Upper lobe of right lung (tissue), 1 donor: ENCODE measurements around the gene SOAT1. TPM values are rescaled to one million over a fixed set of nuclear protein-coding genes. Genes with fewer than 3 reads are reported as not detected.
"Not testable (repeated sequence)": the region's sequence is repeated elsewhere in the genome, so short reads cannot be mapped to it uniquely, and the experiment has no call there.

Experiments
- ATAC-seq: fragments of 200-7000 bp; cut with Tn5 transposase; one replicate; pipeline ENCODE4 v1.9.1; 2020; ENCODE audit warnings: mild to moderate bottlenecking, moderate library complexity
- DNase-seq: peaks from one replicate; pipeline ENCODE4 v3.0.0-alpha.2; 2020
- H3K27ac ChIP-seq: fragments of 200-600 bp; one replicate; pipeline ENCODE4 v1.8.0; 2022
- H3K27me3 ChIP-seq: fragments of 200-600 bp; one replicate; pipeline ENCODE4 v1.8.0; 2022; ENCODE audit warnings: mild to moderate bottlenecking
- H3K36me3 ChIP-seq: fragments of 200-600 bp; one replicate; pipeline ENCODE4 v1.8.0; 2022
- H3K4me1 ChIP-seq: fragments of 200-600 bp; one replicate; pipeline ENCODE4 v1.8.0; 2022
- H3K4me3 ChIP-seq: fragments of 200-600 bp; one replicate; pipeline ENCODE4 v1.8.0; 2022; ENCODE audit warnings: mild to moderate bottlenecking
- H3K9me3 ChIP-seq: fragments of 200-600 bp; one replicate; pipeline ENCODE4 v1.8.0; 2022
- CTCF ChIP-seq: fragments of 200-600 bp; IDR thresholded peaks from one replicate; pipeline ENCODE4 v1.8.0; 2022; ENCODE audit warnings: antibody characterized with exemption
- intact Hi-C: fragments of 100-400 bp; cut with DNase I; formaldehyde crosslinking; loops from one replicate; pipeline ENCODE4 v1.11.0; 2022
- total RNA-seq: library from RNA; stranded (reverse); fragmentation: NEBNext Ultra II Directional; extraction: Animal tissue kit (Norgen Biotek cat#: 25700); gene quantifications from one replicate; pipeline ENCODE4 v1.2.1, GENCODE V29; 2021
- donor health status: DM: no; HTN: yes; CAD: no; lungs with severe emphysema.

Gene SOAT1
- total RNA-seq, 1 donor from 2014 or later, result 116 TPM

DNA sequence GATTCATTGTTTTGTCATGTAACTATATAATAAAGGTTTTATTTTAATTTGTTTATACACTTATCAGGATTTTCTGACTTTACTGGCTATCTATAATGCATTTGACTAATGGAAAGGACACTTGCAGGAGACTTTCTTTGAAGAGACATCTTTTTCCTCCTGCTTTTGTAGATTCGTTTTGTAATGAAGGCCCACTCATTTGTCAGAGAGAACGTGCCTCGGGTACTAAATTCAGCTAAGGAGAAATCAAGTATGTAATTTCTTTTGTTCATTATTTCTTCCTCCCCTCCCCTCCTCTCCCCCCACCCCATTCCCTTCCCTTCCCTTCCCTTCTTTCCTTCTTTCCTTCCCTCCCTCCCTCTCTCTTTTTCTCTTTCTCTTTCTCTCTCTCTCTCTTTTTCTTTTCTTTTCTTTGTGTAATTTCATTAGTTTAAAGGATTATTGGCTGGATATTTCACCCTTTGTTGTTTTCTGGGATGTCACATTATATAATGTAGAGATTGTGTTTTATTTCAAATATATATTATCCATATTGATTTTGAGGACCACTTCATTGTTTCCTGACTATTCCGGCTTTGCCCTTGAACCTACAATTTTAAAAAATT, 48.4 kb downstream of the SOAT1 start:
- TF ChIP-seq CTCF, result no peak
- H3K4me1 ChIP-seq, result no peaks in the 10 kb centered on the region
- ATAC-seq, result no peak
- intact Hi-C loops, result no loop called here
- H3K4me3 ChIP-seq, result no peak overlapping the region
- H3K27me3 ChIP-seq, result no peaks in the 10 kb centered on the region
- H3K36me3 ChIP-seq, result peaks cover 87% of the 10 kb centered on the region
- no peak for DNase-seq
- no peak overlapping the region for H3K27ac ChIP-seq
- H3K9me3 ChIP-seq, result no peaks in the 10 kb centered on the region

- Histone ChIP-seq H3K36me3 (peaks cover 88% of the 10 kb centered on the region), H3K9me3 (no peaks in the 10 kb centered on the region), H3K27ac (no peak overlapping the region), H3K4me3 (no peak overlapping the region), H3K4me1 (no peaks in the 10 kb centered on the region), H3K27me3 (no peaks in the 10 kb centered on the region)
- no peak for ATAC-seq
- DNase-seq, result no peak
- intact Hi-C loops, result no loop called here
- TF ChIP-seq CTCF, result no peak
Measured at GRCh38 chr1:179342740-179343404, 49.3 kb downstream of the SOAT1 start.

DNA sequence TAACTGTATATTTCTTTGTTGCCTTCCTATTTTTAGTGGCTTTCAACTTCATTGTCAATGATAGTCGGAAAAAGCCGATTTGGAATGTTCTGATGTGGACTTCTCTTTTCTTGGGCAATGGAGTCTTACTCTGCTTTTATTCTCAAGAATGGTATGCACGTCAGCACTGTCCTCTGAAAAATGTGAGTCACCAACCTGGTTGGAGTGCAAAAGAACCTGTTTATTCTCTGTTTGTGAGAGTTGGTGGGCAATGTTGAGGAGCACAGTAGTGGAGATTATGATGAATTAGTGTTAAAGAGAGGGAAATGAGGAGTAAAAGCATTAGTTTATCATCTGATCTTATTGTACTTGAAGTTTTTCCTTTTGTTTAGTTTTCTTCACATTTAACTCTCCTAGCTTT, 57.7 kb downstream of the SOAT1 start:
- Histone ChIP-seq H3K27ac (no peak overlapping the region), H3K4me3 (no peak overlapping the region), H3K9me3 (no peaks in the 10 kb centered on the region), H3K36me3 (peaks cover 68% of the 10 kb centered on the region), H3K27me3 (no peaks in the 10 kb centered on the region), H3K4me1 (no peaks in the 10 kb centered on the region)
- intact Hi-C loops, result no loop called here
- DNase-seq, result no peak
- TF ChIP-seq CTCF, result no peak
- ATAC-seq, result no peak

- H3K27me3 ChIP-seq, result no peaks in the 10 kb centered on the region
- no peaks in the 10 kb centered on the region for H3K4me1 ChIP-seq
- DNase-seq, result no peak
- H3K27ac ChIP-seq, result no peak overlapping the region
- no peak for ATAC-seq
- no peaks in the 10 kb centered on the region for H3K9me3 ChIP-seq
- intact Hi-C loops, result no loop called here
- peaks cover 59% of the 10 kb centered on the region for H3K36me3 ChIP-seq
- H3K4me3 ChIP-seq, result no peak overlapping the region
- no peak for TF ChIP-seq CTCF
Measured at GRCh38 chr1:179352236-179352635, 58.6 kb downstream of the SOAT1 start.

DNA sequence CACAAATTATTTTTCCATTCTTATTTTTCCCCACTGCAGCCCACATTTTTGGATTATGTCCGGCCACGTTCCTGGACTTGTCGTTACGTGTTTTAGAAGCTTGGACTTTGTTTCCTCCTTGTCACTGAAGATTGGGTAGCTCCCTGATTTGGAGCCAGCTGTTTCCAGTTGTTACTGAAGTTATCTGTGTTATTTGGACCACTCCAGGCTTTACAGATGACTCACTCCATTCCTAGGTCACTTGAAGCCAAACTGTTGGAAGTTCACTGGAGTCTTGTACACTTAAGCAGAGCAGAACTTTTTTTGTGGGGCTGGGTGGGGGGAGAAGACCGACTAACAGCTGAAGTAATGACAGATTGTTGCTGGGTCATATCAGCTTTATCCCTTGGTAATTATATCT, 59.9 kb downstream of the SOAT1 start:
- ATAC-seq, result peak; percentile 75
- no peak for TF ChIP-seq CTCF
- no peaks in the 10 kb centered on the region for H3K9me3 ChIP-seq
- no peaks in the 10 kb centered on the region for H3K4me1 ChIP-seq
- DNase-seq, result no peak
- H3K4me3 ChIP-seq, result no peak overlapping the region
- peaks cover 47% of the 10 kb centered on the region for H3K36me3 ChIP-seq
- peak overlapping the region; percentile 20 for H3K27ac ChIP-seq
- intact Hi-C loops, result no loop called here
- no peaks in the 10 kb centered on the region for H3K27me3 ChIP-seq

GRCh38 chr1:179361631-179362030, 68.0 kb downstream of the SOAT1 start:
- DNase-seq, H3K27ac ChIP-seq, H3K4me3 ChIP-seq, H3K36me3 ChIP-seq, H3K4me1 ChIP-seq, ATAC-seq, H3K27me3 ChIP-seq, H3K9me3 ChIP-seq: not testable (repeated sequence)
- intact Hi-C loops, result loop anchor here (10.0 kb wide), 1 partner anchor 287 kb away; no protein-coding TSS in a partner anchor
